Neutrophil (primary cell): Measurements from ENCODE around the gene PCSK2.

ENCODE experiments used
- H3K27ac ChIP-seq: fragments of 200-600 bp; sonication (generic); 2 replicates; pipeline ENCODE4 v1.5.1; 2016; ENCODE audit warnings: mild to moderate bottlenecking, moderate library complexity
- H3K27me3 ChIP-seq: fragments of 200-600 bp; sonication (generic); 2 replicates; pipeline ENCODE4 v1.6.0; 2016; ENCODE audit warnings: mild to moderate bottlenecking
- H3K36me3 ChIP-seq: fragments of 200-600 bp; sonication (generic); 2 replicates; pipeline ENCODE4 v1.5.1; 2017
- H3K4me1 ChIP-seq, 2 experiments: fragments of 200-600 bp in 1 of 2; sonication (generic) in 1 of 2; 1 replicate in 1 of 2; 2 replicates in 1 of 2; pipeline versions ENCODE4 v1.5.1 to v1.6.1; 2013 to 2016; ENCODE audit warnings: low read depth in 1 of 2, low read length in 1 of 2, mild to moderate bottlenecking in 1 of 2, moderate library complexity in 1 of 2; ENCODE audit not compliant: control insufficient read depth in 1 of 2, insufficient read depth in 1 of 2
- H3K4me3 ChIP-seq, 2 experiments: fragments of 200-600 bp in 1 of 2; sonication (generic) in 1 of 2; 1 replicate in 1 of 2; 2 replicates in 1 of 2; pipeline ENCODE4 v1.5.1; 2013 to 2016; ENCODE audit warnings: low read depth in 1 of 2, low read length in 1 of 2, mild to moderate bottlenecking in 1 of 2, moderate library complexity in 1 of 2
- H3K9me3 ChIP-seq: fragments of 200-600 bp; sonication (generic); 2 replicates; pipeline ENCODE4 v1.5.1; 2016
- CTCF ChIP-seq: fragments of 200-600 bp; sonication (generic); IDR thresholded peaks from 2 replicates; pipeline ENCODE4 v1.5.1; 2016; ENCODE audit warnings: antibody characterized with exemption

PCSK2 gene

GRCh38 chr20:17228624-17229061 is 1.8 kb downstream of the PCSK2 start:
- H3K36me3 ChIP-seq: no peaks in the 10 kb centered on the region
- H3K9me3 ChIP-seq: no peaks in the 10 kb centered on the region
- no peak overlapping the region for H3K27ac ChIP-seq
- H3K4me3 ChIP-seq: no peak overlapping the region
- peaks cover 72% of the 10 kb centered on the region for H3K27me3 ChIP-seq
- no peak for TF ChIP-seq CTCF
- H3K4me1 ChIP-seq: no peaks in the 10 kb centered on the region

GRCh38 chr20:17229256-17229655 is 2.4 kb downstream of the PCSK2 start:
- Histone ChIP-seq H3K4me1 (no peaks in the 10 kb centered on the region), H3K27ac (no peak overlapping the region), H3K4me3 (no peak overlapping the region), H3K36me3 (no peaks in the 10 kb centered on the region), H3K9me3 (no peaks in the 10 kb centered on the region), H3K27me3 (peaks cover 66% of the 10 kb centered on the region)
- no peak for TF ChIP-seq CTCF

- Histone ChIP-seq H3K36me3 (no peaks in the 10 kb centered on the region), H3K4me3 (no peak overlapping the region), H3K9me3 (no peaks in the 10 kb centered on the region), H3K27ac (no peak overlapping the region), H3K27me3 (peaks cover 22% of the 10 kb centered on the region), H3K4me1 (no peaks in the 10 kb centered on the region)
- TF ChIP-seq CTCF: no peak
These were observed 6.8 kb downstream of the PCSK2 start for GRCh38 chr20:17233626-17234025.

- Histone ChIP-seq H3K4me1 (no peaks in the 10 kb centered on the region), H3K9me3 (no peaks in the 10 kb centered on the region), H3K27ac (no peak overlapping the region), H3K4me3 (no peak overlapping the region), H3K36me3 (no peaks in the 10 kb centered on the region), H3K27me3 (peaks cover under 1% of the 10 kb centered on the region)
- TF ChIP-seq CTCF: no peak
These were observed 9.9 kb downstream of the PCSK2 start for GRCh38 chr20:17236766-17237165.

GRCh38 chr20:17248224-17248623 is 21.4 kb downstream of the PCSK2 start:
- Histone ChIP-seq H3K27me3 (no peaks in the 10 kb centered on the region), H3K9me3 (no peaks in the 10 kb centered on the region), H3K4me3 (no peak overlapping the region), H3K4me1 (no peaks in the 10 kb centered on the region), H3K36me3 (no peaks in the 10 kb centered on the region), H3K27ac (no peak overlapping the region)
- TF ChIP-seq CTCF: no peak

- H3K4me1 ChIP-seq: no peaks in the 10 kb centered on the region
- H3K36me3 ChIP-seq: no peaks in the 10 kb centered on the region
- no peaks in the 10 kb centered on the region for H3K9me3 ChIP-seq
These were observed 35.9 kb downstream of the PCSK2 start for GRCh38 chr20:17262786-17263185.

More at GRCh38 chr20:17262786-17263185, 35.9 kb downstream of the PCSK2 start:
- H3K4me3 ChIP-seq: no peak overlapping the region
- no peak overlapping the region for H3K27ac ChIP-seq
- H3K27me3 ChIP-seq: no peaks in the 10 kb centered on the region
- TF ChIP-seq CTCF: no peak
